Panc1 (cell line): ENCODE results near the gene TMEM39A.

Experiments used
- POLR2AphosphoS5 ChIP-seq: IDR thresholded peaks from 2 replicates; pipeline ENCODE4 v1.6.1; 2012; ENCODE audit warnings: mild to moderate bottlenecking, low read depth, low read length, moderate library complexity
- SIN3A ChIP-seq: IDR thresholded peaks from 2 replicates; pipeline ENCODE4 v1.6.1; 2012; ENCODE audit warnings: low read depth, mild to moderate bottlenecking, low read length, moderate library complexity, borderline replicate concordance; ENCODE audit not compliant: insufficient read depth
- TF ChIP-seq, protein P1 (sequence below): fragments of 450-650 bp; IDR thresholded peaks from 2 replicates; pipeline ENCODE4 v1.5.1; 2017; ENCODE audit warnings: mild to moderate bottlenecking

DNA sequence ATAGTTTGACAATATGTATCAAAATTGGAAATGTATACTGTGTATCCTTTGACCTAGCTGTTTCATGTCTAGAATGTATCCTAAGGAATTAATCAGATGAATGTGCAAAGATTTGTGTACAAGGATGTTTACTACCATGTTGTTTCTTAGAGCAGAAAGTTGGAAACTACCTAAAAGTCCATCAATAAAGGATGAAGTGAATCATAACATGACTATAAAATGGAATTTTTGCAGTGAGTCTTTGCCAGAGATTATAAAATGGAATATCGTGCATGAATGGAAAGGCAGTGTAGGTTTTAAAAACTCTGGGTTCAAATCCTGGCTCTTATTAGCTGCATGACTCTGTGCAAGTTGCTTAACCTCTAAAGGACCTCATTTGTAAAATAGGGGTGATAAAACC, 19.7 kb upstream of the TMEM39A start:
- TF ChIP-seq POLR2AphosphoS5 (no peak), SIN3A (no peak)
- TF ChIP-seq, protein P1, sequence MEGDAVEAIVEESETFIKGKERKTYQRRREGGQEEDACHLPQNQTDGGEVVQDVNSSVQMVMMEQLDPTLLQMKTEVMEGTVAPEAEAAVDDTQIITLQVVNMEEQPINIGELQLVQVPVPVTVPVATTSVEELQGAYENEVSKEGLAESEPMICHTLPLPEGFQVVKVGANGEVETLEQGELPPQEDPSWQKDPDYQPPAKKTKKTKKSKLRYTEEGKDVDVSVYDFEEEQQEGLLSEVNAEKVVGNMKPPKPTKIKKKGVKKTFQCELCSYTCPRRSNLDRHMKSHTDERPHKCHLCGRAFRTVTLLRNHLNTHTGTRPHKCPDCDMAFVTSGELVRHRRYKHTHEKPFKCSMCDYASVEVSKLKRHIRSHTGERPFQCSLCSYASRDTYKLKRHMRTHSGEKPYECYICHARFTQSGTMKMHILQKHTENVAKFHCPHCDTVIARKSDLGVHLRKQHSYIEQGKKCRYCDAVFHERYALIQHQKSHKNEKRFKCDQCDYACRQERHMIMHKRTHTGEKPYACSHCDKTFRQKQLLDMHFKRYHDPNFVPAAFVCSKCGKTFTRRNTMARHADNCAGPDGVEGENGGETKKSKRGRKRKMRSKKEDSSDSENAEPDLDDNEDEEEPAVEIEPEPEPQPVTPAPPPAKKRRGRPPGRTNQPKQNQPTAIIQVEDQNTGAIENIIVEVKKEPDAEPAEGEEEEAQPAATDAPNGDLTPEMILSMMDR, result no peak
